AG04450 (cell line): ENCODE data around the gene PRRT1B. TPM values are rescaled to one million over a fixed set of nuclear protein-coding genes. Genes with fewer than 3 reads are reported as not detected.

ENCODE experiments used
- CTCF ChIA-PET: fragments of 300-600, 350-600 bp; formaldehyde crosslinking; extraction: SDS; loops from one replicate; lab custom pipeline; 2022; ENCODE audit warnings: antibody characterized with exemption, inconsistent platforms; lab: Charles Lee
- POLR2A ChIA-PET: fragments of 350-600 bp; formaldehyde crosslinking; extraction: SDS; loops from one replicate; lab custom pipeline; 2021; ENCODE audit warnings: antibody characterized with exemption, inconsistent platforms; lab: Yijun Ruan, JAX
- DNase-seq: peaks from one replicate; pipeline ENCODE4 v3.0.0-alpha.2; 2011; ENCODE audit warnings: low read depth, low spot score
- H3K27ac ChIP-seq: one replicate; pipeline ENCODE4 v1.5.1; 2012; ENCODE audit warnings: low read depth, low read length, control low read depth
- H3K27me3 ChIP-seq: one replicate; pipeline ENCODE4 v1.6.0; 2012; ENCODE audit warnings: low read length; ENCODE audit not compliant: control insufficient read depth, insufficient read depth
- H3K4me3 ChIP-seq: 2 replicates; pipeline ENCODE4 v1.5.1; 2011; ENCODE audit warnings: mild to moderate bottlenecking, low read depth, low read length, control low read depth
- H3K9me3 ChIP-seq: 2 replicates; pipeline ENCODE4 v1.5.1; 2012; ENCODE audit warnings: low read length; ENCODE audit not compliant: control insufficient read depth, insufficient read depth
- polyA plus RNA-seq: library from polyadenylated mRNA; depleted of rRNA; stranded (reverse); fragments of >200 nt; gene quantifications from 2 replicates; pipeline ENCODE4 v1.2.3, GENCODE V29; 2011
- TF ChIP-seq, protein P1 (sequence below): IDR thresholded peaks from 2 replicates; pipeline ENCODE4 v1.5.1; 2011; ENCODE audit warnings: low read depth, low read length, control low read depth, inconsistent platforms

The PRRT1B gene
- polyA plus RNA-seq, 1 experiment, result not detected

DNA sequence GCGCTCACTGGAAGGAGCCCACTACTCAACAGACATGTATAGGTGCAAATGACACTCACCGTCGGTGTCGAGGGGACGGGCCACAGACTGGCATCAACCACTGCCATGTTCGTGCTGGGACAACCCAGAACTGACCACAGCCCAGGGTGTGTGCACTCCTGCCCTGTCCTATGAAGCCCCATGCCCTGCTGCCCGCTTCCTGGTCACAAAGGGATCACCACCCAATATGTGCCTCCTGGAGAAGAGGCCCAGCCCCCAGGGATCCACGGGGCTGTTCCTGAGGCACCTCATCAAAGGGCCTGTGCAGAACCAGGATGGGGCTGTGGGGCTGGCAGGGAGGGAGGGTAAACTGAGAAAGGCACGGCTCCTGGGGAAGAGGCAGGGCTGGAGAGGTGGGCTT, 43.1 kb downstream of the PRRT1B start:
- no peaks in the 10 kb centered on the region for H3K27me3 ChIP-seq
- H3K9me3 ChIP-seq, result no peaks in the 10 kb centered on the region
- TF ChIP-seq, protein P1, sequence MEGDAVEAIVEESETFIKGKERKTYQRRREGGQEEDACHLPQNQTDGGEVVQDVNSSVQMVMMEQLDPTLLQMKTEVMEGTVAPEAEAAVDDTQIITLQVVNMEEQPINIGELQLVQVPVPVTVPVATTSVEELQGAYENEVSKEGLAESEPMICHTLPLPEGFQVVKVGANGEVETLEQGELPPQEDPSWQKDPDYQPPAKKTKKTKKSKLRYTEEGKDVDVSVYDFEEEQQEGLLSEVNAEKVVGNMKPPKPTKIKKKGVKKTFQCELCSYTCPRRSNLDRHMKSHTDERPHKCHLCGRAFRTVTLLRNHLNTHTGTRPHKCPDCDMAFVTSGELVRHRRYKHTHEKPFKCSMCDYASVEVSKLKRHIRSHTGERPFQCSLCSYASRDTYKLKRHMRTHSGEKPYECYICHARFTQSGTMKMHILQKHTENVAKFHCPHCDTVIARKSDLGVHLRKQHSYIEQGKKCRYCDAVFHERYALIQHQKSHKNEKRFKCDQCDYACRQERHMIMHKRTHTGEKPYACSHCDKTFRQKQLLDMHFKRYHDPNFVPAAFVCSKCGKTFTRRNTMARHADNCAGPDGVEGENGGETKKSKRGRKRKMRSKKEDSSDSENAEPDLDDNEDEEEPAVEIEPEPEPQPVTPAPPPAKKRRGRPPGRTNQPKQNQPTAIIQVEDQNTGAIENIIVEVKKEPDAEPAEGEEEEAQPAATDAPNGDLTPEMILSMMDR, result no peak
- H3K4me3 ChIP-seq, result no peak overlapping the region
- DNase-seq, result no peak
- CTCF ChIA-PET, result interaction anchor here (0.6 to 2.9 kb wide), 2 partner anchors 148 to 152 kb away, joined by 3 to 14 read pairs; partner anchors contain the start of gene RAPGEF1
- H3K27ac ChIP-seq, result no peak overlapping the region
- POLR2A ChIA-PET, result no interaction called here

DNA sequence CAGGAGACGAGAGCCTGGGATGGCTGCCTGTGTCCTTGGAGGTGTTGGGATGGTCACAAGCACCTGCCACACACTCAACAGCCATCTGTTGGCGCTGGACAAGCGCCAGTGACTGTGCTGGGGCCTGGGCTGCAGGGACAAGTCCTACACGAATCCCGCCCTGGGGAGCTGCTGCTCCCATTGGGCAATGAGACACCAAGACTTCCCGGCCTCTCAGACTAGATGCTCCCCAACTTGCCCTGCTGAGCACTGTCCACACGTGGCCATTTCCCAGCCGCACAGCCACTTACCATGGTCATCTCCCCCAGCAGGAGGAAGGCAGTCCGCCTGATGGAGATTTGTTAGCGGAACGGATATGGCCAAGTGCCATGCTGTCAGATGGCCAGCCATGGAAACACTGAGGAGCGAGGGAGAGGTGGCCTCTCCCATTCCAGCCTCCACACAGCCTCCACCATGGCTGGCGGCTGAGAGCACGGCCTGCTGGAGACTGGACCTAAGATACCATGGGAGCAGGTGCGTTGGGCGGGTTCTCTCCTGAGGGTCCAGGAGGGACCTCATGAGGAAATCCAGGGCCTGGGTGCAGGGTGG, 43.9 kb downstream of the PRRT1B start:
- ChIA-PET POLR2A (no interaction called here), CTCF (interaction anchor here (2.9 kb wide), 1 partner anchor 151 kb away, joined by 14 read pairs; the partner anchor contains the start of gene RAPGEF1)
- Histone ChIP-seq H3K27ac (no peak overlapping the region), H3K9me3 (no peaks in the 10 kb centered on the region), H3K4me3 (no peak overlapping the region), H3K27me3 (no peaks in the 10 kb centered on the region)
- DNase-seq, result no peak
- TF ChIP-seq, protein P1, result no peak

DNA sequence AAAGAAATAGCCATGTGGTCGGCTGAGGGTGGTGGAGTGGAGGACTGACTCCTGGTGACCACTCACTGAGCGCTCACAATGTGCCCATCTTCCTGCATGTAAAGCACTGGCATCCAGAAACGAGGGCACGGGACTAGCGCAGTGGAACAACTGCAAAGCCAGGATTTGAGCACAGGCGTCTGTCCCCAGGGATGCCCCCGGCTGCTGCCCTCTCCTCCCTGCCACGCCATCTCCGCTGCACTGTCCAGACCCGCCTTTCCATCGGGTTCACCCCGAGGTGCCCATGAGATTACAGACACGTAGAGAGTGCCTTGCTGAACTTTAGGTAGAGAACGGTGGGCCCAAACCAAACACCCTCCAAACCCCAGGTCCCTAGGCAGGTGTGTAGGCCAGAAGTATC, 44.7 kb downstream of the PRRT1B start:
- no peak overlapping the region for H3K4me3 ChIP-seq
- ChIA-PET CTCF (interaction anchor here (2.1 to 3.4 kb wide), 3 partner anchors 143 to 154 kb away, joined by 9 to 48 read pairs (median 14); partner anchors contain the start of gene RAPGEF1), POLR2A (no interaction called here)
- TF ChIP-seq, protein P1, result no peak
- no peak for DNase-seq
- H3K9me3 ChIP-seq, result no peaks in the 10 kb centered on the region
- no peaks in the 10 kb centered on the region for H3K27me3 ChIP-seq
- no peak overlapping the region for H3K27ac ChIP-seq

DNA sequence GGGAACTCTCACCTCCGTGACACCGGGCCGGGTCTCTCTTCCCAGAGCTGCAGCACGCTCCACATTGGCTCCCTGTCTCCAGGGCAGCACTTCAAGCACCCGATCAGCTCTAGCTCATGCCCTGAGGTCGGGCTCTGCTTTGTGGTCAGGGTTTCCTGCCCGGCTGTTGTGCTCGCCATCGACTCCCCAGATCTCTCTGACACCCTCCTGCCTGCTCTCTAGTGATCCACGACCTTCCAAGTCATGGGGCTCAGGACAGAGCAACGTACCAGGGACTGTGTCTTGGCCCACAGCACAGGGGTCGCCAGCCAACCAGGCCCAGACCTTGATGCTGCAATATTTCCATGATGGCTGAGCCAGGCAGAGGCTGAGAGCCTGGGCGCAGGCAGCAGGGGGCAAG, 45.1 kb downstream of the PRRT1B start:
- DNase-seq, result no peak
- CTCF ChIA-PET, result interaction anchor here (2.1 to 4.7 kb wide), 4 partner anchors 11 to 154 kb away, joined by 8 to 56 read pairs (median 28); partner anchors contain the start of gene RAPGEF1
- POLR2A ChIA-PET, result no interaction called here
- TF ChIP-seq, protein P1, result no peak
- Histone ChIP-seq H3K27me3 (no peaks in the 10 kb centered on the region), H3K27ac (no peak overlapping the region), H3K4me3 (no peak overlapping the region), H3K9me3 (no peaks in the 10 kb centered on the region)
